HG03064 (cell line): ENCODE data around the gene AKT1.

Experiments
- ATAC-seq: cut with Tn5 transposase; IDR thresholded peaks from one replicate; pipeline ENCODE4 v1.9.1; 2021; ENCODE audit warnings: low read depth; ENCODE audit not compliant: unreplicated experiment

The AKT1 gene

DNA sequence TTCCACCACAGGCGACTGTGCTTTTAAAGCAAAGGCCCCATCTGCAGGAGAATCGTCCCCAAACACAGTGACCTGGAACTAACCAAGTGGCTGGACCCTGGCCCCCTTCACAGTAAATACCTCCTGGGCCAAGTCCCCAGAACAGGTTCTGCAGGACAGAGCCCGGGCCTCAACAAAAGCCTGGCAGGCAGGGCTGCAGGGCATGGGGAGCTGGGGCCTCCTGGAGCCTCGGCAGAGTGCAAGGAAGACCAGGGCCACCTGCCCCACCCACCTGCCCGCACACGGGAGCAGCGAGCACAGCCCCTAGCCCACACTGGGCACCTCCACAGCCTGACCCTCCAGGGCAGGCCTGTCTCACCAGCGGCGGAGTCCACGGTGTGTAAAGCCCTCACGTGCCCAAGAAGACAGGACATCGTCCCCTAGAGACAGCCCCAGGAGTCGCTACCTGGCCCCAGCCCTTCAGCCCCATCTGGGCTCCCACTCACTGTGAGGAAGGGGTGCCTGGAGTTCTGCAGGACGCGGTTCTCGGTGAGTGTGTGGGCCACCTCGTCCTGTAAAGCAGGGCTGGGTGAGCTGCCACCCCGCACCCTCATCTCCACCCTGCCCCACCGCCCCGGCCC is 21.0 kb downstream of the AKT1 start:
- ATAC-seq: no peak

DNA sequence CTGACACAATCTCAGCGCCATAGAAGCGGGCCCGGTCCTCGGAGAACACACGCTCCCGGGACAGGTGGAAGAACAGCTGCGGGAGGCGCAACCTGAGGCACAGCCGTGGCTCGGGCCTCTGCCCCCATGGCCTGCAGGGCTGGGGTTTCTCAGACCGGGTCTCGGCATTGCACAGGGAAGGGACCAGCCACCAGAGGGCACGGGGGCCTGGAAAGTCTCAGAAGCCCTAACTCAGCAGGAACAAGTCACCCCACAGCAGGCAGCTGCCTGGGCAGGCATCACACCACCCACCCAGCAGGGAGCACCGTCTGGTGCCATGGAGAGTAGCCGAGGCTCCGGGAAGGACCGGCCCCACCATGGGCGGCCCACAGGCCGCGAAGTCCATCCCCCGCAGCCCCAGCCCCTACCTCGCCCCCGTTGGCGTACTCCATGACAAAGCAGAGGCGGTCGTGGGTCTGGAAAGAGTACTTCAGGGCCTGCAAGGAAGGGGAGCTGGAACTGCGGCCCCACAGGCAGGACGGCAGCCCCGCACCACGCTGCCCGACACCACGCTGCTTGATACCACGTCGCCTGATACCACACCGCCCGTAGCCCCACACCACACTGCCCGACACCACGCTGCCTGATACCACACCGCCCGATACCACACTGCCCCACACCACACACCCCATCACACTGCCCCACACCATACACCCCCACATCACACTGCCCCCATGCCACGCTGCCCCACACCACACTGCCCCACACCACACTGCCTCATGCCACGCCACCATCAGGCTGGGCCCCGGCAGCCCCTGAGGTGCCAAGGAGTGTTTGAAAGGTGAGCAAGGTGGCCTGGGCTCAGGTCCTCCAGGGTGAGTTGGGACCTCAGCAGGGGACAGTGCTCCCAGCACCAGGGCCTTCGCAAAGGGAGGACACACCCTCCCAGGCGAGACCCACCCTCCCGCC is 21.8 kb downstream of the AKT1 start:
- no peak for ATAC-seq

DNA sequence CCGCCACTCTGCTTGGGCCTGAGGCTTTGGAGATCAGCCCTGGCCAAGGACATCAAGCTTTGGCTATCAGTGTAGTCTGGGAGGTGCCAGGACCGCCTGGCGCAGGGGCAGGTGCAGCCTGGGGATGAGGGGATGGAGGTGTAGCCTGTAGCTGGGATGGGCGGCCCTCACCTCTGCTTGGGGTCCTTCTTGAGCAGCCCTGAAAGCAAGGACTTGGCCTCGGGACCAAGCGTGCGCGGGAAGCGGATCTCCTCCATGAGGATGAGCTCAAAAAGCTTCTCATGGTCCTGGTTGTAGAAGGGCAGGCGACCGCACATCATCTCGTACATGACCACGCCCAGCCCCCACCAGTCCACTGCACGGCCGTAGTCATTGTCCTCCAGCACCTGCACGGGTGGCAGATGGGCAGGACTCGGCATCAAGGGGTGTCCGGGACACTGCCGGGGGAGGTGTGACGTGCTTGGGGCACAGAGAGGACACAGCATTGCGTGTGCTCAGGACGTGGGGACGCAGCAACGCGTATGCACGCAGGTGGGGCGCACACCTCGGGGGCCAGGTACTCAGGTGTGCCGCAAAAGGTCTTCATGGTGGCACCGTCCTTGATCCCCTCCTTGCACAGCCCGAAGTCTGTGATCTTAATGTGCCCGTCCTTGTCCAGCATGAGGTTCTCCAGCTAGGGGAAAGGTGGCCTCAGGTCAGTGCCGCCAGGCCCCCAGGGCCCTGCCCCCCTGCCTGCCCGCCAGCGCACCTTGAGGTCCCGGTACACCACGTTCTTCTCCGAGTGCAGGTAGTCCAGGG is 22.6 kb downstream of the AKT1 start:
- ATAC-seq: no peak

DNA sequence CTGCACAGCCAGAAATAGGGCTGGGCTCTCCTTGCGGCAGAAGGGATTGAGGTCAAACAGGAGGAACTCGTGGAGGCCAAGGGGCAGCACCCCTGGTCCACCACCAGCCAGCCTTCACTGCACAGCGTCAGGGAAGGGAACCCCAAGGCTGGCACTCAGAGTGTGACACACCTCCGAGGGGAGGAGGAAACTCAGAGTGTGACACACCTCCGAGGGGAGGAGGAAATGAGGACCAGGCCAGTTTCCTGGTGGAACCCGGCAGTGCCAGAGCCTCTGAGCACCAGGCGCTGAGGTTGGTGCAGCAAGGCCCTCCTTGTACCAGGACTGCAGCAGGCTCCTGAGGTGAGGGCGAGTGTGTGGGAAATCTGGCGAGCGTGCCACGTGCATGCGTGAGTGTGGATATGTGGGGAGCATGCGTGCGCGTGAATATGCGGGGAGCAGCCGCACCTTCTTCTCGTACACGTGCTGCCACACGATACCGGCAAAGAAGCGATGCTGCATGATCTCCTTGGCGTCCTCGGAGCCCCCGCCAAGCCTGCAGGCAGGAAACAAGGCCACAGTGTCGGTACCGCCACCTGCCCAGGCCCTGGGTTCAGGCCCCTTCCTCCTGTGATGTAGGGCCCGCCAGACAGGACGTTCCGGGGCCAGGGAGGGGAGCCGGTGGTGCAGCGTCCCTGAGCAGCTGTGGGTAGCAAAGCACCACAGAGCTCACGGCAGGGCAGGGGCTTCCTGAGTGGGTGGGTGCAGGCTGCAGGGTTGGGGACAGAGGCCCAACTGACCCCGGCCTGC is 23.4 kb downstream of the AKT1 start:
- ATAC-seq: no peak

DNA sequence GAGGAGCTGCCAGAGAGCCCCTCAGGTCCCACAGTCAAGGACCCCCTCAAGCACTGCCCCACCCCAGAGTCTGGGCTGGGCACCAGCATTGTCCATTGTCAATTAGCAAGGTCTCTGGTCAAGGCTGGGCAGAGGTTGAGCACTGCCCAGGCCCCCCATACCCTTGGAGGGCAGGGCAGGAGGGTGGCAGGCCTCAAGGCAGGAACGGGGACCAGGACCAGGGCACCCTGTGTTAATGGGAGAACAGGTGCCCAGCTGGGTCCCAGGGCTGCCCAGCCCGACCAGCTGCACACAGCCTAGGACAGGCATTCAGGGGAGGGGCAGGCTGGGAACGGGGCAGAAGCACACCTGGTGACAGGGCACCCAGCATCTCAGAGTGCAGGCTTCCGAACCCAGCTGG is 24.2 kb downstream of the AKT1 start:
- no peak for ATAC-seq

DNA sequence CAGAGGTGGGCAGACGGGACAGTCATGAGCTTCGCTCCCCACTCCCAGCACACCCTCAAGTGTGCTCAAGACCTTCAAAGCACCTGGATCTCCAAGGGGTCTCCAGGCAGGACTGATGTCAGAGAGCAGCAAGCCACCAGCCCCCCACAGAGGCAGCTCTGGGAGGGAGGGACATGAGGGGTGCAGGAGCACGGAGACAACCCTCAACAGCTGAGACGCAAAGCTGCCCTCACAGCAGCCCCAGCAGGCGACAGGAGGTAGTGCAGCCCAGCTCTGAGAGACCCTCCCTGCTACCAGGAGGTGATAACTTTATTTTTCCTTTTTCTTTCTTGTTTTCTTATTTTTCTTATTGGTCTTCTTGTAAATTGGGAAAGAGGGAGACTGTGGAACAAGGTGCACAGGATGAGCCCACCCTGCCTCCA is 24.7 kb downstream of the AKT1 start:
- no peak for ATAC-seq

DNA sequence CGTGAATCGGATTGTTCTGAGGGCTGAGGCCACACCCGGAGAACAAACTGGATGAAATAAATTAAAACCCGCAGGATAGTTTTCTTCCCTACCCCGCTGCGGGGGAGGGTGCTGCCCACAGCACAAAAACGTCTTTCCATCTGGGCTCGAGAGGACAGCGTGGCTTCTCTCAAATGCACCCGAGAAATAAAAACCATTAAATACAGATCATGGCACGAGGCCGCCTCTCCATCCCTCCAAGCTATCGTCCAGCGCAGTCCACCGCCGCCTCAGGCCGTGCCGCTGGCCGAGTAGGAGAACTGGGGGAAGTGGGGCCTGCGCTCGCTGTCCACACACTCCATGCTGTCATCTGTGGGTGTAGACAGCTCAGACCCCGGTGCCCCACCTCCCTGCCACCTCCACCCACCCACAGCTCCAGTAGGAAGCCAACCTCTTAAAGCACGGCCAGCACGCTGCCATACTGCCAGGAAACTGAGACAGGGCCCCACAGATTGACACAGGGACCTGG is 25.4 kb downstream of the AKT1 start:
- ATAC-seq: no peak

DNA sequence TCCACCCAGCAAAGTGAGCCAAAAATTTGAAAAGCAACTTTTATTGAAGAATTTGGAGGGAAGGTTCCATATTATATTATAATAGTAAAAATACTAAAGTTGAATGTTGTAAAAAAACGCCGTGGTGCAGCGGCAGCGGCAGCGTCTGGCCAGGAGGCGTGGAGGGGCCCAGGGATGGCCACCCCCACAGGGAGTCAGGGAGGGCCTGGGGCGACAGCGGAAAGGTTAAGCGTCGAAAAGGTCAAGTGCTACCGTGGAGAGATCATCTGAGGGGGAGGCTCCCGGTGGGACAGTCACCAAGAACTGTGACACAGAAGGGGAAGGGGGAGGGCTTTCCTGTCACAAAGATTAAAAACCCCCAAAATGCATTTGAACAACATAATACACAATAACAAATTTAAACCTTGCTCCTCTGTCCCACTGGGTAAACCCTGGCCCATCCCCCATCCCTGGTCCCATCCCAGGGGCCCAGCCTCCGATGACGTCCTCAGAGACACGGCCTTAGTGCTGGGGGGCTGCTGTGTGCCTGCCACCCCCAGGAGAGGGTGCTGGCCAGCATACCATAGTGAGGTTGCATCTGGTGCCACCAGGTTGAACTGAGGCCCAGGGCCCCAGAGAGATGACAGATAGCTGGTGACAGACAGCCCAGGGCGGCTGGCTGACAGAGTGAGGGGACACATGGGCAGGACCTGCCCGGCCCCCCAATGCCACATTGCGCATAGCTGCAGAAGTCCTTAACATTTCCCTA is 26.1 kb downstream of the AKT1 start:
- ATAC-seq: no peak

DNA sequence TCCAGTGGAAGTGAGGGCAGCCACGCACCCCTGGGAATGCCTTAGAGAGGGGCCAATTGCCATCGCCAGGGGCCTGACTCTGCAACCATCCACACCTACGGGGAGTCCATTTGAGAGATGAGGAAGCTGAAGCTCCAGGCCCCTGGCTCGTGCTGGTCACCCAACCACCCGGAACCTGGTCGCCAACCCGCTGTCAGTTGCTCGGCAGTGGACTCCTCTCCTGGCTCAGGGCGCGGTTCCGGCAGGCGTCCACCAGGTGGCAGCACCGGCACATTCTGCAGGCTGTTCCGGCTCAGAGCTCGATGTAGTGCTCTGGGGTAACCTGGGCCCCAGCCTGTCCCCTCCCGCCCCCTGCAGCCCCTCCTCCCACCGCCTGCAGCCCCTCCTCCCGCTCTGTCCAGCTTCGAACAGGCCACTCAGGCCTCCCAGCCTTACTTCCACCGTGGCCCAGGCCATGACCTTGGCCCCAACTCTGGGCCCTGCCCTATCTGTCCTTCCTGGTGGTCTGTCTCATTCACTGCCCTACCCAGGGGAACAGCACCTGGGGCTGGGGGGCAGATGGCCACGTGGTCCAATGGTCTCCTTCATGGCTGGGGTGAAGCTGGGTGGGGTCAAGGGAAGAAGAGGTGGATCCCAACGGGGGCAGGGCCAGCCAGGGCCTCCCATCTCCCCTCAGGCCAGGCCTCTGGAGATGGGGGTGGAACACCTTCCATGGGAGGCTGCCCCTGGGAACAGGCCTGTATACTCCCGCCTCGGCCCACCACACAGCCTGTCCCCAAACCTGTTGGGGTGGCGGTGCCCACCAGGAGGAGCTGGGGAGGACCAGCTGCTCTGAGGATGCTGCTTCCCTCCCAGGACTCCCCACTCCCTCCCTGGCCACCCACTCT is 26.9 kb downstream of the AKT1 start:
- ATAC-seq: peak; percentile 76

DNA sequence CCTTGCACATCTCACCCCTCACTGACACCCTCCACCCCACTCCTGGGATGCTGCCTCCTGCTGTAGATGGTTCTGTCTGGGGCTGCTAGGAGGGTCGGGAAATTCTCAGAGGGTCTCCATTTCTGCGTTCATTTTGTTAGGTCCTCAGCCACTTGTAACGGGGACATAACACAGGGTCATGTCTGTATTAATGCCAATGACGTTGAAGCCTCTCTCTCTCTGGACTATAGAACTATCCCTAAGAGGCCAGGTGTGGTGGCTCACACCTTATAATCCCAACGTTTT is 28.0 kb downstream of the AKT1 start:
- ATAC-seq: no peak

DNA sequence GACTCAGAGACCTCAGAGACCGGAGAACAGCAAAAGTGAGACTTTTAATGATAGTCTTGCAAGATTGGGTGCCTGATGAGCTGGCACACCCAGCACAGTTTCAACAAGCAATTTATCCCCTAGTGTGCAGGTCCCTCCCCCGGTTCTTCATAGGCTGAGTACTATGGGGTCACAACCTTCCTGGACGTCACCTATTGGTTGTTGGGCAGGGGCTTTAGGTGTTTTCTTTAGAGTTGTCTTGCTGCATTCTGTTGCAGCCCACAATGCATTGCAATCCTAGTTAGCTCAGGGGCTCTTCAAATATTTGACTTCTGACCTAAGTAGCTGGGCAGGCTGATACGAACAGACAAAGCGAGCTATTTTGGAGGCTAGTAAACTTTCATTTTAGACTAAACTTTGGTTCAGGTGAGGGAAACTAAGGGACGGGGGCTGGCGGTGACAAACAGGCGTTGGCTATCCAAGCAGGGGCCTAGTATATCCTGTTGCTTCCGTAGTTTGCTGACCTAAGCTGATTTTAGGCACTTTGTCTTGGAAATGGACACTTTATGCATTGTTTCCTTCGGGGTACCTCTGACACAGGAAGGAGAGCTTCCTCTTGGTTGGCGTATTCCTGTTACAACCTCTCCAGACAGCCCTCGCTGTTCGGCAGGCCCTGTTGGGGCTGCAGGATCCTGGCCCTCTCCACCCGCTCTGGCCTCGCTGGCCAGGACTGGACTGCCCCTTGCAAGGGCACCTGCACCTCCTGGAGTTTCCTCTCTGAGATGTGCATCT is 28.5 kb downstream of the AKT1 start:
- ATAC-seq: no peak

DNA sequence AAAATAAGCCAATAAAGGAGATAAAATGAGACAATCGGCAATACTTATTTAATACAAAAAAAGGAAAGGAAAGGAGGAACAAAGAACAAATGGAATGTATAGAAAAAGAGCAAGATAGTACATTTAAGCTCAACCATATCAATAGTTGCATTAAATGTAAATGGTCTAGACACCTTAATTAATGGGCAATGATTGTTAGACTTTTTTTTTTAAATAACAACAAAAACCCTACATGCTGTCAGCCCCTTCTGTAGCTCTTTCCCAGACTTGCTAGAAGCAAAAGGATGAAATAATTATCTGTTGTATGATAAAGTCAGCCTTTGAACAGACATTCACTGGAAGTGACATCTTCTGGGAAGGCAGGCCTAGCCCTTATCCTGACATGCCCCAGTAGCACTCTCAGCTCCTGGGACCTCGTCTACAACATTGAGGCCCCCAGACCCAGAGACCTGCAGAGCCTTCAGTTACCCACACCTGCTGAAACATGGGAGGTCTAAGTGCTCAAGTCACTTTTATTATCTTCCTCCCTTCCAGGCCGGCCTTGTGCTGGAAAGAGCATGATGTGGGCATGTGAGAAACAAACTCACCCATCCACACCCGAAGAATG is 29.2 kb downstream of the AKT1 start:
- no peak for ATAC-seq

DNA sequence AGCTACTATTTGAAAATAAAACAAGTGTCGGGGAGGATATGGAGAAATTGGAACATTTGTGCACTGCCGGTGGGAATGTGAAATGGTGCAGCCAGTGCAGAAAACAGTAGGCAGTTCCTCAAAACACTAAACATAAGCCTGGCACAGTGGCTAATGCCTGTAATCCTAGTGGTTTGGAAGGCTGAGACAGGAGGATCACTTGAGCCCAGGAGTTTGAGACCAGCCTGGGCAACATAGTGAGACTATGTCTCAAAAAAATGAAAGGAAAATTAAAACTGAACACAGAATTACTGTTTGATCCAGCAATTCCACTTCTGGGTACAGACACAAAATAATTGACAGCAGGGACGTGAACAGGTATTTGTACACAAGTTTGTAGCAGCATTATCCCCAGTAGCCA is 30.0 kb downstream of the AKT1 start:
- no peak for ATAC-seq

DNA sequence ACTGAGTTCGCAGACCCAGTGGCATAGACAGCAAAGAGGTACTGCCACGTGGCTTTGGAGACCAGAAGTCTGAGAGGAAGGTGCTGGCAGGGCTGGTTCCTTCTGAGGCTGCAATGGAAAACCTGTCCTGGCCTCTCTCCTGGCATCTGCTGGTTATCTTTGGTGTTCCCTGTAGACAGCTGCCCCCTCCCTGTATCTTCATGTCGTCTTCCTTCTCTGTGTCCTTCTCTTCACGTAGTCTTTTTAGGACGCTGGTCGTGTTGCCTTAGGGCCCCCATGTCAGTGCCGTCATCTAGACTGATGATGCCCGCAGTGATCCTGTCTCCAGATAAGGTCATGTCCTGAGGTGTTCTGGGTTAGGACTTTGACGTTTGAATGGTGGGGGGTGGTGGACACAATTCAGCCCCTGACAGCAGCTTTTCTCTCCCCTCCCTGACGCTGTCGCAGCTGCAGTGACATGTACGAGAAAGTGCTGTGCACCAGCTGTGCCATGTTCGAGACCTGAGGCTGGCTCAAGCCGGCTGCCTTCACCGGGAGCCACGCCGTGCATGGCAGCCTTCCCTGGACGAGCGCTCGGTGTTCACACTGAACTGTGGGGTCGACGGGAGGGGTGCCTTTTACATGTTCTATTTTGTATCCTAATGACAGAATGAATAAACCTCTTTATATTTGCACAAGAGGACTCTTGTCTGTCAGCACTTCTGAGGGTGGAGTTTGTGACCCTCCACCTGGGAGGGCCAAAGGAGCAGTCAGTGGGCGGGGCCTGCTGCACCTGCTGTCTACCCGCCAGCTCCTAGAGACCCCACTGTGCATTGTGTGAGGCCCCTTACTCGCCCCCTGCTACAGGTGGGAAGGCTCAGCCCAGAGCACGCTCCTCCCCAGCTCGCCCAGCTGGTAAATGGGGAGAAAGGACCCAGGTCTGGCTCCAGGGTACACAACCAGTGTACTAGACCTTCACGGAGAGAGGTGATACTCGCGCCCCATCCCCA is 36.3 kb downstream of the AKT1 start:
- ATAC-seq: no peak

DNA sequence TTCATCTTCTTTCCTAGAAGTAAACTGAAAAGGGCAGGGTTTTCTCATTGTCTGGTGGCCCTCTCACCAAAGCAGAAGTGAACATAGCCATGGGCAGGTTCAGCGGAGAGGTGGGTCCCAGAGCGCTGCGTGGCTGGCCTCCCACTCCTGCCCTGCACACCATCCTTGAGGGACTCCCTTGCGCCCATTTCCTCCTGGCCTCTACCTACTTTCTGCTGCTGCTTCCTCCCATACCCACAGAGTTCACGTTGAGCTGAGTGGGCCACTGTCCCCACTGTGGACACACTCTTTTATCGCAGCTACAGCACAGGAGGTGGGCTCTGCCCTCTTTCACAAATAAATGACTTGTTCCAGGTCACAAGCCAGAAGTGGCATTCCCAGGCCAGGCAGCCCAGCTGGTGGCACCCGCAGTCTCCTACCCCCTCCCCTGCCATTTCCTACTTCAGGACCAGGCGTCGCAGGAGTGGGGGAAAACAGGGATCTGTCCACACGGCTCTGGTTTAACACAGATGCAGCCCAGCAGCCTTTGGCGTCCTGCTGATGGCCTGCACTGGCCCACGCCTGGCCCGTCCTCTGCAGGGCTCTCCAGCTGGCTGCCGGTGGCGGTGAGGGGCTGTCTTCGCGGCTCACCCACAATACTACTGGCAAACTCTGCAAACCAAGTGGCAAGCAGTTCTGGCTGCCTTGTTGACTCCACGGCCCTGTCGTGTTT is 37.7 kb downstream of the AKT1 start:
- no peak for ATAC-seq

DNA sequence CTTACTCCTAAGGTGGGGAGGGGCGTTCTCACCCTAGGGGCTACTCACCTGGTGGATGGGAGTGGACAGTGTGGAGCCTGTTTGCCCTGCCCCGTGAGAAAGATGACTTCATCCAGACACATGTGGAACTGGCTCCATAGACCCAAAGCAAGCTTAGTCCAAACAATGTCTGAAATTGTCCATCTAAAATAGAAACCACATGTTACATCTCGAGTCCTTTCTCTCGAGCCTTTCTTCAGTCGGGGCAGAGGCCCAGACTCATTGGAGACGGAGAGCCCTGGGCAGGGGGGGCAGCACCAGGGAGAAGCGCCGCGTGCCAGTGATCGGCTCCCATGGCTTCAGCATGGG is 38.3 kb downstream of the AKT1 start:
- ATAC-seq: no peak
